ENCODE results near the gene CCDC183.
A peak's percentile ranks its signal among the peaks of the same experiment; 100 is the strongest.

Gene CCDC183

GRCh38 chr9:136846376-136847087 lies 50.4 kb downstream of the CCDC183 start:
- H3K27ac ChIP-seq (ENCODE audit: low read depth, low read length), result no peak overlapping the region
- H3K4me3 ChIP-seq (ENCODE audit: low read length), result no peak overlapping the region
- peaks cover 13% of the 10 kb centered on the region for H3K79me2 ChIP-seq (ENCODE audit: control insufficient read depth, low read length)
- no peak overlapping the region for H3K4me2 ChIP-seq (ENCODE audit: low read length)
- H3K9me3 ChIP-seq (ENCODE audit: control insufficient read depth, insufficient read depth, low read length), result no peaks in the 10 kb centered on the region
- peaks cover 10% of the 10 kb centered on the region for H4K20me1 ChIP-seq (ENCODE audit: control insufficient read depth, insufficient read depth, low read depth, low read length)
- H3K36me3 ChIP-seq (ENCODE audit: control insufficient read depth, low read length), result peaks cover 17% of the 10 kb centered on the region; the same call in 1 of the 2 replicates
- no peaks in the 10 kb centered on the region for H3K9me2 ChIP-seq (replicated peaks; ENCODE audit: control insufficient read depth, low read length)
- TF ChIP-seq CTCF (IDR thresholded peaks at IDR 0.05; ENCODE audit: low read depth, low read length, poor library complexity, severe bottlenecking) (no peak), EZH2phosphoT487 (IDR thresholded peaks at IDR 0.05; ENCODE audit: borderline replicate concordance, low read length) (no peak)
- H3F3A ChIP-seq (ENCODE audit: control insufficient read depth, insufficient read depth), result no peaks in the 10 kb centered on the region; the same call in 1 of the 2 replicates
- no peaks in the 10 kb centered on the region for H3K27me3 ChIP-seq (ENCODE audit: control insufficient read depth, low read length)
- H3K4me1 ChIP-seq (ENCODE audit: control insufficient read depth, low read length), result peaks cover 36% of the 10 kb centered on the region

- TF ChIP-seq EZH2phosphoT487 (IDR thresholded peaks at IDR 0.05; ENCODE audit: borderline replicate concordance, low read length), result no peak
- no peak for TF ChIP-seq CTCF (IDR thresholded peaks at IDR 0.05; ENCODE audit: low read depth, low read length, poor library complexity, severe bottlenecking)
- peaks cover 29% of the 10 kb centered on the region for H3K4me1 ChIP-seq (ENCODE audit: control insufficient read depth, low read length)
- no peaks in the 10 kb centered on the region for H3K9me3 ChIP-seq (ENCODE audit: control insufficient read depth, insufficient read depth, low read length)
- H3K79me2 ChIP-seq (ENCODE audit: control insufficient read depth, low read length), result peaks cover 13% of the 10 kb centered on the region
- H3K4me3 ChIP-seq (ENCODE audit: low read length), result peak overlapping the region; percentile 79
- H3K9me2 ChIP-seq (replicated peaks; ENCODE audit: control insufficient read depth, low read length), result no peaks in the 10 kb centered on the region
- H3K36me3 ChIP-seq (ENCODE audit: control insufficient read depth, low read length), result peaks cover 21% of the 10 kb centered on the region; the same call in 1 of the 2 replicates
- no peaks in the 10 kb centered on the region; the same call in 1 of the 2 replicates for H3F3A ChIP-seq (ENCODE audit: control insufficient read depth, insufficient read depth)
- H3K27ac ChIP-seq (ENCODE audit: low read depth, low read length), result peak overlapping the region; percentile 57; the same call in 1 of the 2 replicates
- H3K4me2 ChIP-seq (ENCODE audit: low read length), result peak overlapping the region; percentile 75
- H3K27me3 ChIP-seq (ENCODE audit: control insufficient read depth, low read length), result no peaks in the 10 kb centered on the region
- peaks cover 6% of the 10 kb centered on the region; the same call in 1 of the 2 replicates for H4K20me1 ChIP-seq (ENCODE audit: control insufficient read depth, insufficient read depth, low read depth, low read length)
Measured at GRCh38 chr9:136847088-136847825, 51.1 kb downstream of the CCDC183 start.

GRCh38 chr9:136847826-136848392 lies 51.8 kb downstream of the CCDC183 start:
- Histone ChIP-seq H3K4me1 (ENCODE audit: control insufficient read depth, low read length) (peaks cover 24% of the 10 kb centered on the region), H3K27ac (ENCODE audit: low read depth, low read length) (peak overlapping the region; percentile 57)
- no peak for TF ChIP-seq EZH2phosphoT487 (IDR thresholded peaks at IDR 0.05; ENCODE audit: borderline replicate concordance, low read length)
- no peak for TF ChIP-seq CTCF (IDR thresholded peaks at IDR 0.05; ENCODE audit: low read depth, low read length, poor library complexity, severe bottlenecking)

More at GRCh38 chr9:136847826-136848392, 51.8 kb downstream of the CCDC183 start:
- no peaks in the 10 kb centered on the region for H3K9me3 ChIP-seq (ENCODE audit: control insufficient read depth, insufficient read depth, low read length)
- H3F3A ChIP-seq (ENCODE audit: control insufficient read depth, insufficient read depth), result no peaks in the 10 kb centered on the region; the same call in 1 of the 2 replicates
- peaks cover 21% of the 10 kb centered on the region; the same call in 1 of the 2 replicates for H3K36me3 ChIP-seq (ENCODE audit: control insufficient read depth, low read length)
- no peaks in the 10 kb centered on the region for H3K9me2 ChIP-seq (replicated peaks; ENCODE audit: control insufficient read depth, low read length)
- peaks cover 13% of the 10 kb centered on the region for H3K79me2 ChIP-seq (ENCODE audit: control insufficient read depth, low read length)
- H3K4me2 ChIP-seq (ENCODE audit: low read length), result peak overlapping the region; percentile 75
- no peaks in the 10 kb centered on the region for H3K27me3 ChIP-seq (ENCODE audit: control insufficient read depth, low read length)
- H3K4me3 ChIP-seq (ENCODE audit: low read length), result peak overlapping the region; percentile 79
- peaks cover 6% of the 10 kb centered on the region; the same call in 1 of the 2 replicates for H4K20me1 ChIP-seq (ENCODE audit: control insufficient read depth, insufficient read depth, low read depth, low read length)

Data from DOHH2 (cell line).